ENCODE data around the gene COL26A1.

DNA sequence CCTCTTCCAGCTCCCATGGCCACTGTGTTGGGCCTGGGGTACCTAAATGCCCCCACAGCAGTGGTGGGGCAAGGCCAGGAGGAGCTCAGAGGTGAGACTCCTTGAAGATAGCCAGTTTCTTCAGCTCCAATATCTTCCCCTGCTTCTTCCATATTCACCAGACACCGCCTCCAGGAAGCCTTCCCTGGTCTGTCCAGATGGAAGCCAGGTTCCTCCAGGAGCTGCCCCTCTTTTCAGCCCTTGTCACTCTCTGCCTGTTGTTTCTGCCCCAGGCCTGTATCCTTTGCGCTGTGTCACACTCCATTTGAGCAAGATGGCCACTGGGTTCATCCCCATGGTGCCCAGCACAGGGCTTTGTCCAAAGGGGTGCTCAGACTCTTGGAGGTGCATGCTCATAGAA lies 138.7 kb downstream of the COL26A1 start:
- TF ChIP-seq, protein P1, sequence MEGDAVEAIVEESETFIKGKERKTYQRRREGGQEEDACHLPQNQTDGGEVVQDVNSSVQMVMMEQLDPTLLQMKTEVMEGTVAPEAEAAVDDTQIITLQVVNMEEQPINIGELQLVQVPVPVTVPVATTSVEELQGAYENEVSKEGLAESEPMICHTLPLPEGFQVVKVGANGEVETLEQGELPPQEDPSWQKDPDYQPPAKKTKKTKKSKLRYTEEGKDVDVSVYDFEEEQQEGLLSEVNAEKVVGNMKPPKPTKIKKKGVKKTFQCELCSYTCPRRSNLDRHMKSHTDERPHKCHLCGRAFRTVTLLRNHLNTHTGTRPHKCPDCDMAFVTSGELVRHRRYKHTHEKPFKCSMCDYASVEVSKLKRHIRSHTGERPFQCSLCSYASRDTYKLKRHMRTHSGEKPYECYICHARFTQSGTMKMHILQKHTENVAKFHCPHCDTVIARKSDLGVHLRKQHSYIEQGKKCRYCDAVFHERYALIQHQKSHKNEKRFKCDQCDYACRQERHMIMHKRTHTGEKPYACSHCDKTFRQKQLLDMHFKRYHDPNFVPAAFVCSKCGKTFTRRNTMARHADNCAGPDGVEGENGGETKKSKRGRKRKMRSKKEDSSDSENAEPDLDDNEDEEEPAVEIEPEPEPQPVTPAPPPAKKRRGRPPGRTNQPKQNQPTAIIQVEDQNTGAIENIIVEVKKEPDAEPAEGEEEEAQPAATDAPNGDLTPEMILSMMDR (IDR thresholded peaks at IDR 0.05), result no peak
- TF ChIP-seq POLR2AphosphoS5 (IDR thresholded peaks at IDR 0.05), result no peak
